H1 (cell line): Measurements from ENCODE around the gene REG1B.

Source experiments
- TAF1 ChIP-seq: IDR thresholded peaks from 2 replicates; pipeline ENCODE4 v1.6.1; 2011; ENCODE audit warnings: mild to moderate bottlenecking, low read depth, low read length
- TF ChIP-seq, protein P1 (sequence below), 3 experiments: IDR thresholded peaks; 1 replicate in 2 of 3; 2 replicates in 1 of 3; pipeline versions ENCODE4 v1.5.1 to v1.6.1; 2011; ENCODE audit warnings: low read length in 3 of 3, mild to moderate bottlenecking in 3 of 3, inconsistent platforms in 2 of 3, low read depth in 1 of 3, moderate library complexity in 1 of 3; ENCODE audit not compliant: insufficient read depth in 1 of 3; ENCODE audit errors: control extremely low read depth in 1 of 3
- TF ChIP-seq, protein P2 (sequence below): IDR thresholded peaks from 2 replicates; pipeline ENCODE4 v1.6.1; 2012; ENCODE audit warnings: inconsistent platforms

GRCh38 chr2:79129260-79129659 lies 41.5 kb upstream of the REG1B start:
- TF ChIP-seq, protein P1, sequence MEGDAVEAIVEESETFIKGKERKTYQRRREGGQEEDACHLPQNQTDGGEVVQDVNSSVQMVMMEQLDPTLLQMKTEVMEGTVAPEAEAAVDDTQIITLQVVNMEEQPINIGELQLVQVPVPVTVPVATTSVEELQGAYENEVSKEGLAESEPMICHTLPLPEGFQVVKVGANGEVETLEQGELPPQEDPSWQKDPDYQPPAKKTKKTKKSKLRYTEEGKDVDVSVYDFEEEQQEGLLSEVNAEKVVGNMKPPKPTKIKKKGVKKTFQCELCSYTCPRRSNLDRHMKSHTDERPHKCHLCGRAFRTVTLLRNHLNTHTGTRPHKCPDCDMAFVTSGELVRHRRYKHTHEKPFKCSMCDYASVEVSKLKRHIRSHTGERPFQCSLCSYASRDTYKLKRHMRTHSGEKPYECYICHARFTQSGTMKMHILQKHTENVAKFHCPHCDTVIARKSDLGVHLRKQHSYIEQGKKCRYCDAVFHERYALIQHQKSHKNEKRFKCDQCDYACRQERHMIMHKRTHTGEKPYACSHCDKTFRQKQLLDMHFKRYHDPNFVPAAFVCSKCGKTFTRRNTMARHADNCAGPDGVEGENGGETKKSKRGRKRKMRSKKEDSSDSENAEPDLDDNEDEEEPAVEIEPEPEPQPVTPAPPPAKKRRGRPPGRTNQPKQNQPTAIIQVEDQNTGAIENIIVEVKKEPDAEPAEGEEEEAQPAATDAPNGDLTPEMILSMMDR (IDR thresholded peaks at IDR 0.05; ENCODE audit: control extremely low read depth in 1 of 3, insufficient read depth in 1 of 3, low read depth in 1 of 3, low read length in 3 of 3), result no peak
- TF ChIP-seq TAF1, result no peak
- TF ChIP-seq, protein P2, sequence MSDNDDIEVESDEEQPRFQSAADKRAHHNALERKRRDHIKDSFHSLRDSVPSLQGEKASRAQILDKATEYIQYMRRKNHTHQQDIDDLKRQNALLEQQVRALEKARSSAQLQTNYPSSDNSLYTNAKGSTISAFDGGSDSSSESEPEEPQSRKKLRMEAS, result no peak
